GM19467 (cell line): ENCODE measurements around the gene RHOF.

ENCODE experiments used
- ATAC-seq: cut with Tn5 transposase; IDR thresholded peaks from one replicate; pipeline ENCODE4 v1.9.1; 2021; ENCODE audit warnings: mild to moderate bottlenecking, moderate library complexity; ENCODE audit not compliant: unreplicated experiment

The RHOF gene, protein sequence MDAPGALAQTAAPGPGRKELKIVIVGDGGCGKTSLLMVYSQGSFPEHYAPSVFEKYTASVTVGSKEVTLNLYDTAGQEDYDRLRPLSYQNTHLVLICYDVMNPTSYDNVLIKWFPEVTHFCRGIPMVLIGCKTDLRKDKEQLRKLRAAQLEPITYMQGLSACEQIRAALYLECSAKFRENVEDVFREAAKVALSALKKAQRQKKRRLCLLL

DNA sequence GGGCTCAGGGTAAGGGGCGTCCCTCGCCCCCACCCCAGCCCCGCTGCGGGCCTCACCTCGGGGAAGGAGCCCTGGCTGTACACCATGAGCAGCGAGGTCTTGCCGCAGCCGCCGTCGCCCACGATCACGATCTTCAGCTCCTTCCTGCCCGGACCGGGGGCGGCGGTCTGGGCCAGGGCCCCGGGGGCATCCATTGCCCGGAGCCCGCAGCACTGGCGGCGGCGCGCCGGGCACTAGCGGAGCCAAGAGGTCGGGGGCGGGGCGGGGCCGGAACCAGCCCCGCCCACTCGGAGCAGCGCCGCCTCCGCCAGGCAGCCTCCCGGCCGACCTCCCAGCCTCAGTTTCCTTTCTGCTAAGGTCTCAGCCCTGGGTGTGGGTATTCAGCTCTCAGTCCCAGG is at the start of gene RHOF:
TSS of gene RHOF (minus strand) at position 249 of the 398 bp plus-strand sequence. CDS start at position 194, 55 bp downstream.
- no peak for ATAC-seq

DNA sequence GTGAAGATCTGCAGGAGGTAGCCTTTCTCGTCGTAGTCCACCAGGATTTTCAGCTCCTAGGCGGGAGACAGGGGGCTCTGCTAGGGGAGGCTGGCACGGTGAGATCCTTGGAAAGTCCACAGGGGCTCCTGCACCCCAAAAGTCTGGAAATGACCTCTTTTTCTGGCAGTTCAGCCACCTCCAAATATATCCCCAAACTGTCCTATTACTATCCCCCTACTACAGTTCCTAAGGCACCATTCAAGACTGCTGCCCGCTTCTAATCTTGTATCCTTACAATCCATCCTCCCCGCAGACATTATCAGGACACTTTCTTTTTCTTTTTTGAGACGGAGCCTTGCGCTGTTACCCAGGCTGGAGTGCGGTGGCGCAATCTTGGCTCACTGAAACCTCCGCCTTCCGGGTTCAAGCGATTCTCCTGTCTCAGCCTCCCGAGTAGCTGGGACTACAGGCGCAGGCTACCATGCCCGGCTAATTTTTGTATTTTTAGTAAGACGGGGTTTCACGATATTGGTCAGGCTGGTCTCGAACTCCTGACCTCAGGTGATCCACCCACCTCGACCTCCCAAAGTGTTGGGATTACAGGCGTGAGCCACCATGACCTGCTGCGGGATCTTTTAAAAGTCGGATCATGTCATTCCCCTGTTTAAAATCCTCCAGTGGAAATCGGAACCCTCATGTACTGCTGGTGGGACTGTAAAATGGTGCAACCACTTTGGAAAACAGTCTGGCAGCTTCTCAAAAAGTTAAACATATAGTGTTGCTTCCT is 46.7 kb upstream of the RHOF start:
- ATAC-seq = no peak

DNA sequence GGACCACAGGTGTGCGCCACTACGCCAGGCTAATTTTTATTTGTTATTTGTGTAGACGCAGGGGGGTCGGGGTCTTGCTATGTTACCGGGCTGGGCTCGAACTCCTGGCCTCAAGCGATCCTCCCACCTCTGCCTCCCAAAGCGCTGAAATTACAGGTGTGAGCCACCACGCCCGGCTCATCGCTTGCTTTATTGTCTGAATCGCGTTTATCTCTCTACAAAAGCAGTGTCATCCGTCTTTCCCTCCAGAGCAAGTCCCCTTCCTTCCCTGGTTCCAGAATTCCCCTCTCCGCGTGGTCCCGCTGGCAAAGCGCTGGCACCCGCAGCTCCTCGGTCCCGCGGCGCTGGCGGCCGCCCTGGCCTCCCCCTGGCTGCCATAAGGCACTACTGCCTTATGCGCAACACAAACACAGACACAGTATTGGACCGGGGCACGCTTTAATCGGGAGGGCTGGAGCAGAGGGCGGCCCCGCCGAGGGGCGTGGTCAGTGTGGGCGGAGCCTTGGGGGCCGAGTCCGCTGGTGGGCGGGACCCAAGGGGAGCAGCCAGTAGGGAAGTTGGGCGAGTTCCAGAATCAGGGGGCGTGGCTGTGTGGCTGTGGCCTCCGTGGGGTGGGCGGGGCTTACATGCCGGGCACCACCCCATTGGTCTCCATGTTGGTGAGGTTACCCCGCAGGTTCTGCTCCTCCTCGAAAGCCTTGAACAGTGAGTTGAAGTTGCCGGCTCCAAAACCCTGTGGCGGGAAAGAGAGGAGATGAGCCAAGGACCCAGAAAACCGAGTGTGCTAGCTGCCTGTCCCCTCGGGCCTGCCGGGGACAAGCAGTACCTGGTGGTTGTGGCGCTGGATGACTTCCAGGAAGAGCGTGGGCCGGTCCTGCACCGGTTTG is 45.9 kb upstream of the RHOF start:
- peak; percentile 92 for ATAC-seq

DNA sequence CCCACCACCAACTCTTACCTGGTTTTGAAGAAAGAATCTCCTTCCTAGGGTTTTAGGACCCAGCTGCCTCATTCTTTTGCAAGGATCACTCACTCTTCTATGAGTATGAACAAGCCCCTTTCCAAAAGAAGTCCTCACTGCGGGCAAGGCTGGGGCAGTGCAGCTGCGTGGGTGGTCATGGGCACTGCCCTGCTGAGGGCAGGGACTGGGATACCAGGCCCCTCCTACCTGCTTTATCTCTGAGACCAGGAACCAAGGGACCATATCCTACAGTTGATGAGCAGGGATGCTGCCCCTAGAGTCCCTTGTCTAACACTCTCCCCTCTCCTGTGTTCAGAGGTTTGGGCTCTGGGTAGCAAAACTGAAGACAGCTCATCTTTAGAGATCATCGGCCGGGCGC is 44.6 kb upstream of the RHOF start:
- ATAC-seq = no peak

DNA sequence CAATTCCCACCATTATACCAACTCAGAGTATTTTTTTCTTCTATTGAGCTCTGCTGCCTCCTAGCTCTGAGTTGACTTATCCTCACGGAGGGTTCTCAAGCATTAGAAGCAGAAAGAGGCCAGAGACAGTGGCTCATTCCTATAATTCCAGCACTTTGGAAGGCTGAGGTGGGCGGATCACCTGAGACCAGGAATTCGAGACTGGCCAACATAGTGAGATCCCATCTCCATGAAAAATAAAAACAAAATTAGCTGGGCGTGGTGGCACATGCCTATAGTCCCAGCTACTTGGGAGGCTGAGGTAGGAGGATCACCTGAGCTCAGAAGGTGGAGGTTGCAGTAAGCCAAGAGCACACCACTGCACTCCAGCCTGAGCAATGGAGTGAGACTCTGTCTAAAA is 44.2 kb upstream of the RHOF start:
- no peak for ATAC-seq

DNA sequence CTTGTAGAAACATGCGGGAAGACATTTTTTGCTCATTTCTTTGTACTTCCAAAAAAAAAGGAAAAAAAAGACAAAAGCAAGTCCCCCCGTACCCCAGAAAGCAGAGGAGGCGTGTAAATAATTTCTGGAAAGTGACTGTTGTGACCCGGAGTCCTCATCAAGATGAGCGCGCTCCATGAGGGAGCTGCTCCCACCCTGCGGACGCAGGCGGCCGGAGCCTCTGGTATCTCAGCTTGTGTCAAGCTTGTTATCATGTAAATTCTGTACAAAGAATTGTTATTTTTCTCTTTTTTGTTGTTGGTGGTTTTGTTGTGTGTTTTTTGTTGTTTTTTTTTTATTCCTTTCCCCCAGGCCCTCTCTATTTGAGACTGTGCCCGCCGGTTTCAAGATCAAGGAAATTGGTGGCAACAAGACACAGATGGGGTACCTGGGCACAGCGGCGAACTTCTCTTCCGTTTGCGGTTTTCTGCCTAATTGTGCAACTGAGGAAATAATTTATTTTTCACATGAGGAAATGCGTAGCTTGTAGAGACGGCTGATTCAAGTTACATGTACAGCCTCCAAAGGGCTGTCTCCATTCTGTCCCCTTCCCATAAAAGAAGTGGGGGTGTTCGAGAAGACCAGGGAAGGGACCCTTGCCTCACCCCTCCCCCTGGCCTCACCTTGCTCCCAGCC is 38.2 kb upstream of the RHOF start:
- no peak for ATAC-seq

DNA sequence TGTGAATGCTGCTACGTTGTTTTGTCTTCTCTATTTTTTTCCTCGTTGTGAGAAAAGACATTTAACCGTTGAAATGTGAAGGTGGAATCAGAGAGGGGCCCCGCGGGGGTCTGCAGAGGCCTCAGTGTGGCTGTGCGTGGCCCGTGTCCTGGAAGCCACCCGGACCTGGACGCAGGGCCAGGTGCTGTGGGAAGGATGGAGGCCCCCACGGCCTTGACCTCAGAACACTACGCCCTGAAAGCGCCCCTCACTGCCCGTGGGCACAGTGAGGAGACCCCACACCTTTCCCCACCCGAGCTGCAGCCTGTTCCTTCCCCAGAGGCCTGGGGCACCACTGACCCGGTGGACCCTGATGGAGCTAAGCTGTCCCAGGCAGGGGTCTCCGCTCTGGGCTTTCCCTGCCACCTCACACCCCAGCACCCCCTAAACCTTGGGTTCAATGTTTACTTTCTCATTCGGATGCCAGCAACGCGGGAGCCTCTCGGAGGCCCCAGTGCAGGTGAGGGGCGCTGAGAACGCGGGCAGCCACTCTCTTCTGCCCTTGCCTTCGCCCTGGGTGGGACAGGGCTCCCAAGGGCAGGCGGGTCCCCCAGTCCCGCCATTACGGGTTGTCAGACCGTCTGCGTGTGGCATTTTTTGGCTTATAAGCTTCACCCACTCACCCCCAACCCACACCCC is 37.2 kb upstream of the RHOF start:
- no peak for ATAC-seq

DNA sequence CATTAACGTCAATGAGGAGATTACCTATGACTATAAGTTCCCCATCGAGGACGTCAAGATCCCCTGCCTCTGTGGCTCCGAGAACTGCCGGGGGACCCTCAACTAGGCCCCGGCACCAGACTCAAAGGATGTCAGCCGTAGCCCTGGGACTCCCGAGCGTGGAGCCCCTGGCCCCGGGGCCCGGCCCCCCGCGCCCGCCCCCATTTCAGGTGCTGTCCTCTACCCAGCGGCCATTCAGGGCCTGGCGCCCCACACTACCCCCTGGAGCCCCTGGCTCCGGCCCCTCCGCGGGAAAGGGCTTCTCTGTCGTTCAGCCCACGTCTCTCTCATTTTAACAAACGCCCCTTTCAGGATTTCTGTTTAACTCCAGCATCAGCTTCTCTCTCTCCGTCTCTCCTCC is 36.6 kb upstream of the RHOF start:
- no peak for ATAC-seq

DNA sequence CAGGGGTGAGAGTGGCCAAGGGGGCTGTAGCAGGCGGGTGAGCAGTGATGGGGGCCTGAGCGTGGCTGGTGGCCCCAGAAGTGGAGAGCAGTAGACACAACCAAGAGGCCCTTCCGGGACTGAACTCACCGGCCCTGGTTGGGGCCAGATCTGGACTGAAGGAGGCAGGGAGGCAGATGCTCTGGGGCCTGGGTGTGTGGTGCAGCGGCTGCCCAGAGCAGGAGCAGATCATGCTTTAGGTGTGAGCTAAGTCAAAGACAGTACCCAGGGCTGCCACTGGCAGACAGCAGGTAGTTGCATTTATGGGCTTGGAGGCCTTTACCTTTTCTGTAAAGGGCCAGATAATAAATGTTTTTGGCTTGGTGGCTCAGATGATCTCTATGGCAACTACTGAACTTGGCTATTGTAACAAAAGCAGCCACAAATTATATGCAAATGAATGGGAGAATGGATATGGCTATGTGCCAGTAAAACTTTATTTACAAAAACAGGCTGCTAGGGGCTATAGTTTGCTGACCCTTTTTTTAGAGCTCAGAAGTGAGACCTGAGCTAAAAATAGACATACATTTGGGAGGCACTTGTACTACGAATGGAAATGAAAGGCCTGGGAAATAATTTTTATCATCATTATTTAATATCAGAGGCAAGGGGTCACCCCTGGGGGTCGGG is 35.9 kb upstream of the RHOF start:
- ATAC-seq = no peak

DNA sequence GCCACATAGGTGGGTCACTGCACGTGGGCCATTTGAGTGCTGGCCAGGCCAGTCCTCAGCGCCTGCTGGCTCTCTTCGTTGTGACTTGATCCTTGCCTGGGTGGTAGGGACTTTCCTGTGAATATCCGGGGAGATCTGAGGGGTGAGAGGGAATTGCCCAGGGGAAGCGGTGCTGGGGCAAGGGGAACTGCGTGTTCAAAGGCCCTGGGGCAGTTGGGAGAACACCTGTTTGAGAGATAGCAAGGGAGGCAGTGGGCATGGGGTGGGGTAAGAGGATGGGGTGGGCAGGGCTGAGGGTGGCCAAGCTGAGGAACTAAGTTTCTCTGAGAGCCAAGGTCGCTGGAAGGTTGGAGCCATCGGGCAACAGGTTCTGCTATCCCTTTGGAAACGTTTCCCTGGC is 35.3 kb upstream of the RHOF start:
- no peak for ATAC-seq

DNA sequence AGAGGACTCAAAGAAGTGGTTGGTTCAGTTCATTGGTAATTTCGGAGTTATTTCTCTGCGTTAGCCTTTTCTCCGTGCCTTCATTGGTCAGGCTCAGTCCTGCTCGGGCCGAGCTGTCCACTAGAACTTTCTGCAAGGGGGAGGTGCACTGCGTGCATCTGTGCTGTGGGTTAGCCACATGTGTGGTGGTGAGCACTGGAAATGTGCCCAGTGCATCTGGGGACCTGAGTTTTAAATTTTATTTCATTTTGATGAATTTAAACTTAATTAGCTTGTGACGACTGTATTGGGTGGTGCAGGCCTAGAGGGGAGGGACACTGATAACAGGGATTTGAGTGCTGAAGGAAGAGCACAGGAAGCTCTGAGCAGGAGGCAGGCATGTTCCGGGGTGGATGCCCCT is 34.8 kb upstream of the RHOF start:
- ATAC-seq = no peak

DNA sequence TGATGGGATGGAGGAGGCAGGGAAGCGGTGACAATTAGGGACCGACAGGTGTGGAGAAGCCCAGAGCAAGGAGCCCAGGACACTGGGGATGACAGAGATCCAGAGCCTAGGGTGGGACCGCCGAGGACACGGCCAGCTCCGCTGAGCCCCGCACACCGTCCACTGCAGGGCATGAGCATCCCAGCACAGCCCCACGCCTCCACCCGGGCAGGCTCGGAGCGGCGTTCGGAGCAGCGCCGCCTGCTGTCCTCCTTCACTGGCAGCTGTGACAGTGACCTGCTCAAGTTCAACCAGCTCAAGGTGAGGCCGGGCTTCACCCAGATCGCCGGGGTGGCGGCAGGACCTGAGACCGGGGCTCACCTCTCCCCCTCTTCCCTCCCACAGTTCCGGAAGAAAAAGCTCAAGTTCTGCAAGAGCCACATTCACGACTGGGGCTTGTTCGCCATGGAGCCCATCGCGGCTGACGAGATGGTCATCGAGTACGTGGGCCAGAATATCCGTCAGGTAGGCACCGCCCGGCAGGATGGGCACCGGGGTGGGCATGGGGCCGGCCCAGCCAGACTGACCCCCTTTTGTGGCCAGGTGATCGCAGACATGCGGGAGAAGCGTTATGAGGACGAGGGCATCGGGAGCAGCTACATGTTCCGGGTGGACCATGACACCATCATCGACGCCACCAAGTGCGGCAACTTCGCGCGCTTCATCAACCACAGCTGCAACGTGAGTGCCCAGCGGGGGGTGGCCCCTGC is 34.0 kb upstream of the RHOF start:
- no peak for ATAC-seq

DNA sequence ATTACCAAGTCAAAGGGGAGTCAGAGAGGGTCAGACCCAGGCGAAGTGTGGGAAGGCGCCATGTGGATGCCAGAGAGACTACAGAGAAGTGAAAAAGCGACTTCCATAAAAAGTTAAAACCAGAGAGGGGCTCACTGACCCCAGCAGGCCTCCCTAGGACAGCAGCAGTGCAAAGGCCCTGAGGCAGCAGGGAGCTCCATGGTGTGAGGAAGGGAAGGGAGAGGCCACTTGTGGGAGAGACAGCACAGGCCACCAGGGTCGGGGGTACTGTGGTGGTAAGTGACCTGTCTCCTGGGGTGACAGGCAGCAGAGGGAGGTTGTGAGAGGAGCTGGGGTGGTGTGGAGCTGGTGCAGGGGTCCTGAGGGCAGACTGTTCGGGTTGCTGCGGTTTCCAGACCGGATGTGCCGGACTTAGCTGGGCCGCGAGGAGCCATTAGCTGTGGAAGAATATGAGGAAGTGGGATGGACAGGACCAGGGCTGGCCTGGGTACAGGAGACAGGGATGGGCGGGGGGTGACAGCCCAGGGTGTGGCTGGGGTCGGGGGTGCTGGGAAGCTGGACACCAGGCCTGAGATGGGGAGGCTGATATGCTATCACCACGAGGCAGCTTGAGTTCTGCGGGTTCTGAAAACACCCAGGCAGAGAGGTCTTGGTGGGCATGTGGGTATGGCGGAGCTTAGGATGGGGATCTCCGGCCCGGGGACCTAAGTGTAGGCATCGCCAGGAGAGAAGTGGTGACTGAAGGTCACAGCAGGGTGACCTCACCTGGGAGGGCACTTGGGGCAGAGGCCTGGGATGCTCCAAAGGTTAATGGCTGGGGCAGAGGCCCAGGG is 33.0 kb upstream of the RHOF start:
- no peak for ATAC-seq

DNA sequence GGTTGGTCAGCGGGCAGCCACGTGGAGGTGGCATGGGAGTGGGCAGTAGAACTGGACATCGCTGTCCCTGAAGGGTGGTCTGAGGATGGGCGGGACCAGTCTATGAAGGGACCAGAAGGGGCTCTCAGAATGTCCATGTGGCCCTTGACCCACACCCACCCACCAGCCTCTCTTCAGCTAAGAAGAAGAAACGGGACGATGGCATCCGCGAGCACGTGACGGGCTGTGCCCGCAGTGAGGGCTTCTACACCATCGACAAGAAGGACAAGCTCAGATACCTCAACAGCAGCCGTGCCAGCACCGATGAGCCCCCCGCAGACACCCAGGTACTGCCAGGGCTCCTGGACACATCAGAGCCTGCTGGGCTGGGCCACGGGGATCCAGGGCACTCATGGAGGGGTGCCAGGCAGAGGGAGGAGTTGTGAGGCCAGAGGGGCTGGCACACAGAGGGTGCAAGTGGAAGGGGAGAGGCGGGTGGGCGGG is 31.6 kb upstream of the RHOF start:
- no peak for ATAC-seq

DNA sequence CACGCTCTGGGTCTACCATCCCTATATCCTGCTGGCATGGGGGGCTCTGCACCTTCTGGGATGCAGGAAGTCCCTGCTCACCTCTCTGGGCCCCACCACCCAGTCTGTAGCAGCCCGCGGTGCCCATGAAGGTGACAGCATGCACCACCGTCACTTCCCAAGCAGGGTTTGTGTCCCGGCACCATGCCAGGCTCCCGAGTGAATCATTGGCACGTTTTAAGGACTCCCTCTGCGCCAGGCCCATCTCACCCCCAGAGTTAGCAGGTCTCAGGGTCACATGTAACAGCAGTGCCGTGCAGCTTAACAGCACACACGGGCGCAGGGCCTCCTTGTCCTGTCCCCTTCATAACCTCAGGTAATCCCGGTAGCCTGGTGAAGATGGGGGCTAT is 30.2 kb upstream of the RHOF start:
- ATAC-seq = no peak

DNA sequence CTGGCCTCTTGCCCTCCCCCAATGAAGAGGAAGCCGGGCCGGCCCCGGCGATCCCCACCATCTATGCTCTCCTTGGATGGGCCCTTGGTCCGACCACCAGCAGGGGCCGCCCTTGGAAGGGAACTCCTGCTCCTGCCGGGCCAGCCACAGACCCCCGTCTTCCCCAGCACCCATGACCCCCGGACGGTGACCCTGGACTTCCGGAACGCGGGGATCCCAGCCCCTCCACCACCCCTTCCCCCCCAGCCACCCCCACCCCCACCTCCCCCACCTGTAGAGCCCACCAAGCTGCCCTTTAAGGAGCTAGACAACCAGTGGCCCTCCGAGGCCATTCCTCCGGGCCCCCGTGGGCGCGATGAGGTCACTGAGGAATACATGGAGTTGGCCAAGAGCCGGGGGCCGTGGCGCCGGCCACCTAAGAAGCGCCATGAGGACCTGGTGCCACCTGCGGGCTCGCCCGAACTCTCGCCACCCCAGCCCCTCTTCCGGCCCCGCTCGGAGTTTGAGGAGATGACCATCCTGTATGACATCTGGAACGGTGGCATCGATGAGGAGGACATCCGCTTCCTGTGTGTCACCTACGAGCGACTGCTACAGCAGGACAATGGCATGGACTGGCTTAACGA is 29.7 kb upstream of the RHOF start:
- no peak for ATAC-seq

DNA sequence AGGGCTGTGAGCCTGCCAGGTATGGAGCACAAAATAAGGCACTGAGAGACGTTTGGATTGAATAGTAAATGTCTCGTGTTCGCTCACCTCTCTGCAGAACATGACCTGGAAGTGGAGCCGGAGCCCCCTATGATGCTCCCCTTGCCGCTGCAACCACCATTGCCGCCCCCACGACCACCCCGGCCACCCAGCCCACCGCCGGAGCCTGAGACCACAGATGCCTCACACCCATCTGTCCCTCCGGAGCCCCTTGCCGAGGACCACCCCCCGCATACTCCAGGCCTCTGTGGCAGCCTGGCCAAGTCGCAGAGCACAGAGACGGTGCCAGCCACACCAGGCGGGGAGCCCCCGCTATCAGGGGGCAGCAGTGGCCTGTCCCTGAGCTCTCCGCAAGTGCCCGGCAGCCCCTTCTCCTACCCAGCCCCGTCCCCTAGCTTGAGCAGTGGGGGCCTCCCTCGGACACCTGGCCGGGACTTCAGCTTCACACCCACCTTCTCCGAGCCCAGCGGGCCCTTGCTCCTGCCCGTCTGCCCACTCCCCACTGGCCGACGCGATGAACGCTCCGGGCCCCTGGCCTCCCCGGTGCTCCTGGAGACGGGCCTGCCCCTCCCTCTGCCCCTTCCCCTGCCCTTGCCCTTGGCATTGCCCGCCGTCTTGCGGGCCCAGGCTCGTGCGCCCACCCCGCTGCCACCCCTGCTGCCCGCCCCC is 29.1 kb upstream of the RHOF start:
- ATAC-seq = no peak
